OCI-LY7 (cell line): Measurements from ENCODE around the gene GPR61. TPM values are rescaled to one million over a fixed set of nuclear protein-coding genes. Genes with fewer than 3 reads are reported as not detected.
A peak's percentile ranks its signal among the peaks of the same experiment; 100 is the strongest.

ENCODE experiments used
- Bru-seq: library from RNA; stranded (reverse); fragments of 400-500 nt; gene quantifications from one replicate; lab custom pipeline; 2021; lab: Mats Ljungman, UMichigan
- BruChase-seq, 2 experiments: library from RNA; stranded (reverse); fragments of 400-500 nt; gene quantifications; one replicate each; lab custom pipeline; 2021; lab: Mats Ljungman, UMichigan
- BruUV-seq: library from RNA; stranded (reverse); fragments of 400-500 nt; replicated peaks from 2 replicates; lab custom pipeline; 2021; lab: Mats Ljungman, UMichigan
- CTCF ChIA-PET: fragments of 300-600 bp; sonication (Branson Sonifier 250); formaldehyde crosslinking; loops from one replicate; lab custom pipeline; 2022; ENCODE audit warnings: antibody characterized with exemption; ENCODE audit not compliant: unreplicated experiment; lab: Charles Lee
- POLR2A ChIA-PET: fragments of 300-600 bp; sonication (Branson Sonifier 250); formaldehyde crosslinking; loops from one replicate; lab custom pipeline; 2022; ENCODE audit warnings: antibody characterized with exemption; lab: Charles Lee
- DNase-seq: peaks from one replicate; pipeline ENCODE4 v3.0.0-alpha.2; 2015; ENCODE audit warnings: low spot score
- H2AFZ ChIP-seq: fragments of 200-600 bp; sonication (generic), shearing (Covaris generic); 2 replicates; pipeline ENCODE4 v1.6.1; 2014; ENCODE audit warnings: mild to moderate bottlenecking, antibody characterized with exemption, low read length, moderate library complexity
- H3K27ac ChIP-seq: fragments of 200-600 bp; sonication (generic); 2 replicates; pipeline ENCODE4 v1.5.1; 2014; ENCODE audit warnings: mixed run types, low read depth, mild to moderate bottlenecking, moderate library complexity, low read length, inconsistent platforms; ENCODE audit not compliant: poor library complexity, severe bottlenecking
- H3K36me3 ChIP-seq: fragments of 200-600 bp; sonication (generic); 2 replicates; pipeline ENCODE4 v1.6.1; 2014; ENCODE audit warnings: mild to moderate bottlenecking, antibody characterized with exemption, low read length, moderate library complexity, mixed read lengths; ENCODE audit not compliant: insufficient read depth
- H3K4me1 ChIP-seq: fragments of 200-600 bp; sonication (generic); 2 replicates; pipeline ENCODE4 v1.5.1; 2014; ENCODE audit warnings: mild to moderate bottlenecking, low read length; ENCODE audit not compliant: insufficient read depth, poor library complexity, severe bottlenecking
- H3K4me2 ChIP-seq: fragments of 200-600 bp; sonication (generic); 2 replicates; pipeline ENCODE4 v1.6.1; 2014; ENCODE audit warnings: mild to moderate bottlenecking, low read length
- H3K4me3 ChIP-seq: fragments of 200-600 bp; sonication (generic); 2 replicates; pipeline ENCODE4 v1.5.1; 2014; ENCODE audit warnings: mild to moderate bottlenecking, low read depth, low read length; ENCODE audit not compliant: poor library complexity, severe bottlenecking
- H3K79me2 ChIP-seq: fragments of 200-600 bp; sonication (generic); 2 replicates; pipeline ENCODE4 v1.6.1; 2016; ENCODE audit warnings: low read depth, mild to moderate bottlenecking, low read length, moderate library complexity, mixed read lengths; ENCODE audit not compliant: insufficient read depth
- H3K9me2 ChIP-seq: fragments of 200-600 bp; sonication (generic); 2 replicates; pipeline ENCODE4 v1.6.1; 2016; ENCODE audit warnings: mild to moderate bottlenecking, low read length, mixed read lengths; ENCODE audit not compliant: insufficient read depth
- H3K9me3 ChIP-seq: fragments of 200-600 bp; sonication (generic); 2 replicates; pipeline ENCODE4 v1.6.1; 2014; ENCODE audit warnings: mild to moderate bottlenecking, mixed run types, low read length, mixed read lengths
- H4K20me1 ChIP-seq: fragments of 200-600 bp; sonication (generic); 2 replicates; pipeline ENCODE4 v1.6.1; 2014; ENCODE audit warnings: mild to moderate bottlenecking, antibody characterized with exemption, low read length, moderate library complexity, mixed read lengths; ENCODE audit not compliant: insufficient read depth
- EZH2phosphoT487 ChIP-seq: fragments of 200-600 bp; sonication (generic); IDR thresholded peaks from 2 replicates; pipeline ENCODE4 v1.6.1; 2018; ENCODE audit warnings: low read depth, borderline replicate concordance, mild to moderate bottlenecking, mixed run types, antibody characterized with exemption, low read length, moderate library complexity, mixed read lengths
- intact Hi-C: fragments of 100-400 bp; cut with micrococcal nuclease; formaldehyde crosslinking; loops from one replicate; pipeline ENCODE4 v1.10.0; 2022; ENCODE audit not compliant: unreplicated experiment
- long read RNA-seq: library from polyadenylated mRNA; stranded (forward); transcript quantifications from one replicate; pipeline ENCODE4 v2.0.0, GENCODE V29; 2022
- total RNA-seq, 2 experiments: library from RNA; depleted of rRNA in 1 of 2; stranded (reverse); fragments of >200 nt in 1 of 2; shearing (Covaris generic) in 1 of 2; gene quantifications; 2 replicates each; pipeline ENCODE4 v1.2.3, GENCODE V29; 2014 to 2022
- TF ChIP-seq, protein P1 (sequence below): fragments of 200-600 bp; sonication (generic); conservative IDR thresholded peaks from 2 replicates; pipeline ENCODE4 v1.5.1; 2014; ENCODE audit warnings: mild to moderate bottlenecking, antibody characterized with exemption, low read length, moderate library complexity, mixed read lengths

GPR61 gene, protein sequence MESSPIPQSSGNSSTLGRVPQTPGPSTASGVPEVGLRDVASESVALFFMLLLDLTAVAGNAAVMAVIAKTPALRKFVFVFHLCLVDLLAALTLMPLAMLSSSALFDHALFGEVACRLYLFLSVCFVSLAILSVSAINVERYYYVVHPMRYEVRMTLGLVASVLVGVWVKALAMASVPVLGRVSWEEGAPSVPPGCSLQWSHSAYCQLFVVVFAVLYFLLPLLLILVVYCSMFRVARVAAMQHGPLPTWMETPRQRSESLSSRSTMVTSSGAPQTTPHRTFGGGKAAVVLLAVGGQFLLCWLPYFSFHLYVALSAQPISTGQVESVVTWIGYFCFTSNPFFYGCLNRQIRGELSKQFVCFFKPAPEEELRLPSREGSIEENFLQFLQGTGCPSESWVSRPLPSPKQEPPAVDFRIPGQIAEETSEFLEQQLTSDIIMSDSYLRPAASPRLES
- total RNA-seq (2014; rRNA removed; shearing (Covaris generic)) (not detected in 2 replicates), total RNA-seq (2022) (not detected in 2 replicates), Bru-seq, nascent RNA (percentile 29 among the genes with signal in this experiment), BruChase-seq, experiment 1, labeled RNA remaining after a 6-hour chase (percentile 11 among the genes with signal in this experiment), BruChase-seq, experiment 2, labeled RNA remaining after a 2-hour chase (percentile 25 among the genes with signal in this experiment)
- long read RNA-seq: 0 reads

DNA sequence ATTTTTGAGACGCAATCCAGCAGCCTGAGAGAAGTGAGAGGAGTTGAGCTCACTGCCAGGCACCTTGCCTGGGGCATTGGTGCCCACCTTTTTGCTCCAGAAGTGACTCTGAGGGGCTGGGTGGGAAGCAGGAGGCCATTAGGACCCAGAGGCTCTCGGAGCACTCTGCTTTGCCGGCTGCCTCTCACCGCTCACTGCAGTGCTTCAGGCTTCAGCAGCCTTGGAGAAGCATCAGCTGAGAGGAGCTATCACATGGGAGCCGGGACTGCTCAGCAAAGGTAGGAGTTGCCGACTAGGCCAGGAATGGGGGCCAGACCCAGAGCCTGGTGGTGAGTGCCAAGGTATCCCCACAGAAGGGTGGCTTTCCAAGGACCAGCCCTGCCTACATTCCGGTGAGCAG, at the start of gene GPR61:
TSS of gene GPR61 (plus strand) at position 197 of the 400 bp plus-strand sequence. CDS start 3,151 bp downstream, outside the sequence.
- no peak for DNase-seq
- Histone ChIP-seq H3K79me2 (no peaks in the 10 kb centered on the region), H4K20me1 (no peaks in the 10 kb centered on the region), H3K36me3 (no peaks in the 10 kb centered on the region), H3K4me2 (no peak within 1 kb of the TSS), H2AFZ (no peak within 1 kb of the TSS), H3K9me2 (no peaks in the 10 kb centered on the region), H3K4me3 (no peak within 1 kb of the TSS), H3K27ac (no peak within 1 kb of the TSS), H3K4me1 (no peaks in the 10 kb centered on the region), H3K9me3 (no peaks in the 10 kb centered on the region)
- no TSS peak for BruUV-seq
- intact Hi-C loops: no loop called here
- no peak for TF ChIP-seq EZH2phosphoT487
- TF ChIP-seq, protein P1, sequence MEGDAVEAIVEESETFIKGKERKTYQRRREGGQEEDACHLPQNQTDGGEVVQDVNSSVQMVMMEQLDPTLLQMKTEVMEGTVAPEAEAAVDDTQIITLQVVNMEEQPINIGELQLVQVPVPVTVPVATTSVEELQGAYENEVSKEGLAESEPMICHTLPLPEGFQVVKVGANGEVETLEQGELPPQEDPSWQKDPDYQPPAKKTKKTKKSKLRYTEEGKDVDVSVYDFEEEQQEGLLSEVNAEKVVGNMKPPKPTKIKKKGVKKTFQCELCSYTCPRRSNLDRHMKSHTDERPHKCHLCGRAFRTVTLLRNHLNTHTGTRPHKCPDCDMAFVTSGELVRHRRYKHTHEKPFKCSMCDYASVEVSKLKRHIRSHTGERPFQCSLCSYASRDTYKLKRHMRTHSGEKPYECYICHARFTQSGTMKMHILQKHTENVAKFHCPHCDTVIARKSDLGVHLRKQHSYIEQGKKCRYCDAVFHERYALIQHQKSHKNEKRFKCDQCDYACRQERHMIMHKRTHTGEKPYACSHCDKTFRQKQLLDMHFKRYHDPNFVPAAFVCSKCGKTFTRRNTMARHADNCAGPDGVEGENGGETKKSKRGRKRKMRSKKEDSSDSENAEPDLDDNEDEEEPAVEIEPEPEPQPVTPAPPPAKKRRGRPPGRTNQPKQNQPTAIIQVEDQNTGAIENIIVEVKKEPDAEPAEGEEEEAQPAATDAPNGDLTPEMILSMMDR: no peak
- POLR2A ChIA-PET: interaction anchor here (0.6 to 1.8 kb wide), 2 partner anchors 37 to 101 kb away, joined by 4 to 5 read pairs; no protein-coding TSS in a partner anchor
- CTCF ChIA-PET: no interaction called here

GRCh38 chr1:109490029-109490933, 49.4 kb upstream of the GPR61 start:
- Histone ChIP-seq H3K9me3 (no peaks in the 10 kb centered on the region), H2AFZ (no peak overlapping the region), H3K79me2 (peaks cover 7% of the 10 kb centered on the region; the same call in 1 of the 2 replicates), H3K27ac (no peak overlapping the region), H3K36me3 (peaks cover 14% of the 10 kb centered on the region; the same call in 1 of the 2 replicates), H3K9me2 (no peaks in the 10 kb centered on the region), H3K4me3 (no peak overlapping the region), H3K4me1 (peaks cover 15% of the 10 kb centered on the region), H4K20me1 (no peaks in the 10 kb centered on the region), H3K4me2 (no peak overlapping the region)
- TF ChIP-seq EZH2phosphoT487: no peak
- TF ChIP-seq, protein P1: peak; percentile 85
- DNase-seq: peak; percentile 68
- BruUV-seq: no TSS peak
- intact Hi-C loops: loop anchor here (1.0 to 5.0 kb wide), 2 partner anchors 42 to 132 kb away; no protein-coding TSS in a partner anchor
- ChIA-PET POLR2A (interaction anchor here (0.5 kb wide), 1 partner anchor 469 kb away, joined by 5 read pairs; no protein-coding TSS in a partner anchor), CTCF (interaction anchor here (0.8 to 1.8 kb wide), 4 partner anchors 19 to 59 kb away, joined by 3 to 18 read pairs (median 4); partner anchors contain the start of gene AMIGO1)
